MM.1S (cell line): ENCODE results near the gene SSBP2.

Experiments used
- CTCF ChIP-seq: fragments of 300-600 bp; sonication (generic); IDR thresholded peaks from 2 replicates; pipeline ENCODE4 v1.5.1; 2016; ENCODE audit warnings: antibody characterized with exemption, low read length, mixed read lengths
- EZH2 ChIP-seq: fragments of 300-600 bp; sonication (generic); optimal IDR thresholded peaks from 2 replicates; pipeline ENCODE3; 2017; ENCODE audit warnings: low read depth, mild to moderate bottlenecking, antibody characterized with exemption, low read length, mixed read lengths

GRCh38 chr5:81760521-81760920 lies 9.6 kb upstream of the SSBP2 start:
- TF ChIP-seq CTCF (no peak), EZH2 (no peak)
